GM12874 (cell line): ENCODE data around the gene TMC2.

Source experiments
- TF ChIP-seq, protein P1 (sequence below): IDR thresholded peaks from 2 replicates; pipeline ENCODE4 v1.5.1; 2011; ENCODE audit warnings: low read depth, mild to moderate bottlenecking, control low read depth, low read length, moderate library complexity; ENCODE audit not compliant: insufficient read depth

TMC2 gene

DNA sequence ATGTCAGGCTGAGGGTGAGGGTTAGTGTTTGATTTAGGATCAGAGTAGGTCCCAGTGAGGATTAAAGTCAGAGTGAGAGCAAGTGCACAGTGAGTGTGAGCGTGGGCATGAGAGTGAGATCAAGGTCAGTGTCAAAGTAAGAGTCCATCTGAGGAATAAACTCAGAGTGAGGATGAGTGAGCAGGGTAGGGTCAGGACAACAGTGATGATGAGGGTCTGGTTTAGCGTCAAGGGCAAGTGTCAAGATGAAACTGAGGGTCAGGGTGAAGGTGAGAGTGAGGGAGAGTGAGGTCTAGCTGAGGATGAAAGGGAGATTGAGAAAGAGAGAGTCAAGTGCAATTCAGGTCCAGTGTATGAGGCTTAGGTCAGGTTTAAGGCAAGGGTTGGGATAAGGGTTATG lies 20.0 kb upstream of the TMC2 start:
- TF ChIP-seq, protein P1, sequence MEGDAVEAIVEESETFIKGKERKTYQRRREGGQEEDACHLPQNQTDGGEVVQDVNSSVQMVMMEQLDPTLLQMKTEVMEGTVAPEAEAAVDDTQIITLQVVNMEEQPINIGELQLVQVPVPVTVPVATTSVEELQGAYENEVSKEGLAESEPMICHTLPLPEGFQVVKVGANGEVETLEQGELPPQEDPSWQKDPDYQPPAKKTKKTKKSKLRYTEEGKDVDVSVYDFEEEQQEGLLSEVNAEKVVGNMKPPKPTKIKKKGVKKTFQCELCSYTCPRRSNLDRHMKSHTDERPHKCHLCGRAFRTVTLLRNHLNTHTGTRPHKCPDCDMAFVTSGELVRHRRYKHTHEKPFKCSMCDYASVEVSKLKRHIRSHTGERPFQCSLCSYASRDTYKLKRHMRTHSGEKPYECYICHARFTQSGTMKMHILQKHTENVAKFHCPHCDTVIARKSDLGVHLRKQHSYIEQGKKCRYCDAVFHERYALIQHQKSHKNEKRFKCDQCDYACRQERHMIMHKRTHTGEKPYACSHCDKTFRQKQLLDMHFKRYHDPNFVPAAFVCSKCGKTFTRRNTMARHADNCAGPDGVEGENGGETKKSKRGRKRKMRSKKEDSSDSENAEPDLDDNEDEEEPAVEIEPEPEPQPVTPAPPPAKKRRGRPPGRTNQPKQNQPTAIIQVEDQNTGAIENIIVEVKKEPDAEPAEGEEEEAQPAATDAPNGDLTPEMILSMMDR = no peak

DNA sequence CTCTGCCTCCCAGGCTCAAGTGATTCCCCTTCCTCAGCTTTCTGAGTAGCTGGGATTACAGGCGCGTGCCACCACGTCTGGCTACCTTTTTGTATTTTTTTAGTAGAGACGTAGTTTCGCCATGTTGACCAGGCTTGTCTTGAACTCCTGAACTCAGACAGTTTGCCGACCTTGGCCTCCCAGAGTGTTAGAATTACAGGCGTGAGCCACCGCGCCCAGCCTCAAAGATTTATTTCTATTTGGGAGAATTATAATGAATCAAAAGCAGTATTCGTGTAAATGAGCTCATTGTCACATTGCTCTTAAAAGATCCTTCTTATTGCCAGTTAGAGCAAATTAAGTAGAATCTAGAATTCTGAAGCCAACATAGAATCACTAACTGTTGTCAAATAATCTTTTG lies 18.3 kb upstream of the TMC2 start:
- TF ChIP-seq, protein P1 = no peak

DNA sequence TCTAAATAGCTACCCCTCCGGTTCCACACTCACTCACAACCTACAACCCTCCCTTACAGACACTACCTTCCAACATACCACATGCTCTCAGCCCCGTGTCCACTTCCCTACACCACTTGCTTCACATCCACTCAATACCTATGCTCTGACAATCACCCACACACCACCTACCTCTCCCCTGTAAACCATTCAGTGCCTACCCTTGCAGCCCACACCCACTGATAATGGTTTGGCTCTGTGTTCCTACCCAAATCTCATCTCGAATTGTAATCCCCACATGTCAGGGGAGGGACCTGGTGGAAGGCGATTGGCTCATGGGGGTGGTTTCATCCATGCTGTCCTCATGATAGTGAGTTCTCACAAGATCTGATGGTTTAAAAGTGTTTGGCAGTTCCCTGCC lies 17.8 kb upstream of the TMC2 start:
- TF ChIP-seq, protein P1 = no peak

DNA sequence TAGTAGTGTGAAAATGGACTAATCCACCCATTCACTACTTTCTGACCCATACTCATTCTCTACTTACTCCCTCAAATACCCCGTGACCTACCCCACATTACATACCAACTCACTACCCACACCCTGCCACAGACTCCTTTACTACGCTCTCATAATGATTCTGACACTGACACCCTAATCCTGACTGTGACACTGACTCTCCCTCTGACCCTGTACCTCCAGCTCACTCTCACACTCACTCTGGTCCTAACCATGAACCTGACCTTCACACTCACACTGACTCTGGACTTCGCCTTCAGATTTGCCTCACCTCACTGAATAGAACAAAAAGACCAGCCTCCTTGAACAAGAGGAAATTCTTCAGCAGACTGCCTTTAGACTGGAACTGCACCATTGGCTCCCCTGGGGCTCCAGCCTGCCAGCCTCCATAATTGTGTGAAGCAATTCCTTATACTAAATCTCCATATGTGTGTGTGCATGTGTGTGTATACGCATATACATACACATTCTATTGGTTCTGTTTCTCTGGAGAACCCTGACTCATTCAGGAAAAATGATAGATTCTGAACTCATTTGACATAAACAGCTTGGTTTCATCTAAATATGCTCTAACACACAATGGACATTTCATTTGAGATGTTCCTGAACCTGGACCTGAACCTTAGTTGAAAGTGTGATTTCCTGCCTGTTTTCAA lies 17.1 kb upstream of the TMC2 start:
- TF ChIP-seq, protein P1 = no peak

DNA sequence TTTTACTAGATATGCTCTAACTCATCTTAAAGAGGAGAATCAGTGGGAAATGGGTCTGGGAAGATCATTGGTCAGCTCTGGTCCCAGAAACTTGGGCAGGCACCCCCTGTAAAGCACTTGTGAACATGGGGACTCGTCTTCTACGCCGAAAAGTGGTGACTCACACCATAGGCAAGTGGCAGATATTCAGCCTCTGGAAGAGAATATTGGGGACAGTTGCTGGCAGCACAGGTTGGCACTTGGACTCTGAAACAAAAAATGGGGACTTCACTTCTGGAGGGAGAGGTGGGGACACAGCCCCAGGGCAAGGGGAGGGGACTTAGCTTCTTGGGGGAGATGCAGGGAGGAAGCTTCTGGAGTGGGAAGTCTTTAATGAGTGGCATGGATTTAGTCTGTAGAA lies 15.8 kb upstream of the TMC2 start:
- TF ChIP-seq, protein P1 = no peak

- TF ChIP-seq, protein P1 = peak; percentile 91
These were observed 14.7 kb upstream of the TMC2 start for GRCh38 chr20:2521369-2522305.

DNA sequence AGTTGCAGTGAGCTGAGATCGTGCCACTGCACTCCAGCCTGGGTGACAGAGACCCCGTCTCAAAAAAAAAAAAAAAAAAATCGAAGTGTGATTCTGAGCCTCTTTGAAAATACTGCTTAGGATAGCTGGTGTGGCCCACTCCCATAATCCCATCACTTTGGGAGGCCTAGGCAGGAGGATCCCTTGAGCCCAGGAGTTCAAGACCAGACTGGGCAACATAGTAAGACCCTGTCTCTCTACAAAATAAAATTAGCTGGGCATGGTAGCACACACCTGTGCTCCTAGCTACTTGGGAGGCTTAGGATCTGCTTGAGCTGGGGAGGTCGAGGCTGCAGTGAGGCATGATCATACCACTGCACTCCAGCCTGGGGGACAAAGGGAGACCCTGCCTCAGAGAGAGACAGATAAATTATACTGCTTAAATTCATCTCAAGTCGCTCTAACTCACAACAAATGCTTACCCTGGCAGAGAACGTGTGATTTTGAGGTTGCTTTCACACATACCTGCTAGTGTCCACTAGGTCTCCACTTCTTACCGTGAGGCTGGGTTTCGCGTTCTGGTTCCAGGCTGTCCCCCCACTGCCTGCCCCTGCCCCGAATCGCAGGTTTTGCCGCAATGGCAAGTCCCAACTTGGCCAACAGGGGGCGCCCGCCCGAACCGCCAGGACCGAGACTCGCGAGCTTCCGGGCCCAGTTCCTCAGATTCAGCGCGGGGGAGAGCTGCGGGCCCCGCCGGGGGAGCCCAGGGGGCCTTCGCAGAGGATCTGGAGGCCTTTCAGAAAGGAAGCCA lies 12.3 kb upstream of the TMC2 start:
- TF ChIP-seq, protein P1 = peak; percentile 93
